HEK293 (cell line): Measurements from ENCODE around the gene KCNMB4.

Experiments
- CTCF ChIA-PET: fragments of 350-600 bp; formaldehyde crosslinking; extraction: SDS; loops from one replicate; lab custom pipeline; 2021; ENCODE audit warnings: antibody characterized with exemption; lab: Yijun Ruan, JAX
- POLR2A ChIA-PET: fragments of 300-600 bp; formaldehyde crosslinking; extraction: SDS; loops from one replicate; lab custom pipeline; 2020; ENCODE audit warnings: antibody characterized with exemption, inconsistent platforms; lab: Yijun Ruan, JAX
- H3K27ac ChIP-seq: fragments of 200-500 bp; sonication (Bioruptor generic); 2 replicates; pipeline ENCODE4 v1.5.1; 2014; ENCODE audit warnings: low read depth, low read length, control low read depth, inconsistent platforms; ENCODE audit errors: extremely low read depth
- H3K36me3 ChIP-seq, 2 experiments: fragments of 200-500 bp in 1 of 2; sonication (Bioruptor generic) in 1 of 2; 1 replicate in 1 of 2; 2 replicates in 1 of 2; pipeline ENCODE4 v1.5.1; 2014 to 2017; ENCODE audit warnings: inconsistent platforms in 2 of 2, low read length in 2 of 2; ENCODE audit not compliant: control insufficient read depth in 2 of 2, insufficient read depth in 1 of 2
- H3K4me1 ChIP-seq: fragments of 200-500 bp; sonication (Bioruptor generic); 2 replicates; pipeline ENCODE4 v1.5.1; 2014; ENCODE audit warnings: mild to moderate bottlenecking, low read length, inconsistent platforms; ENCODE audit not compliant: control insufficient read depth, insufficient read depth
- H3K4me3 ChIP-seq: 2 replicates; pipeline ENCODE4 v1.5.1; 2011; ENCODE audit warnings: low read depth, mild to moderate bottlenecking, control low read depth, low read length, moderate library complexity
- H3K9me3 ChIP-seq: fragments of 200-500 bp; sonication (Bioruptor generic); 2 replicates; pipeline ENCODE4 v1.5.1; 2014; ENCODE audit warnings: low read depth, low read length, inconsistent platforms; ENCODE audit not compliant: control insufficient read depth, insufficient read depth
- ATF2 ChIP-seq: fragments of 450-650 bp; formaldehyde crosslinking; IDR thresholded peaks from 2 replicates; pipeline ENCODE4 v1.5.1; 2016; ENCODE audit warnings: missing biosample characterization, missing genetic modification characterization, low read depth
- GLI4 ChIP-seq: fragments of 450-650 bp; formaldehyde crosslinking; IDR thresholded peaks from 2 replicates; pipeline ENCODE4 v1.5.1; 2016; ENCODE audit warnings: missing biosample characterization, missing genetic modification characterization
- INSM2 ChIP-seq: fragments of 450-650 bp; formaldehyde crosslinking; IDR thresholded peaks from 2 replicates; pipeline ENCODE4 v1.5.1; 2016; ENCODE audit warnings: missing biosample characterization, missing genetic modification characterization
- KLF1 ChIP-seq: fragments of 450-650 bp; formaldehyde crosslinking; IDR thresholded peaks from 2 replicates; pipeline ENCODE4 v1.5.1; 2016; ENCODE audit warnings: missing biosample characterization, missing genetic modification characterization
- MEIS1 ChIP-seq: sonication (generic); formaldehyde crosslinking; IDR thresholded peaks from 2 replicates; pipeline ENCODE4 v1.8.1; 2022; ENCODE audit warnings: missing genetic modification reagents, mild to moderate bottlenecking, borderline replicate concordance
- OSR2 ChIP-seq: fragments of 450-650 bp; formaldehyde crosslinking; IDR thresholded peaks from 2 replicates; pipeline ENCODE4 v1.5.1; 2016; ENCODE audit warnings: missing biosample characterization, missing genetic modification characterization
- SALL2 ChIP-seq: fragments of 450-650 bp; formaldehyde crosslinking; IDR thresholded peaks from 2 replicates; pipeline ENCODE4 v1.5.0; 2017; ENCODE audit warnings: missing biosample characterization, mild to moderate bottlenecking, missing genetic modification characterization, borderline replicate concordance
- SCRT1 ChIP-seq: fragments of 450-650 bp; formaldehyde crosslinking; IDR thresholded peaks from 2 replicates; pipeline ENCODE4 v1.5.1; 2016; ENCODE audit warnings: missing biosample characterization, missing genetic modification characterization, borderline replicate concordance
- SCRT2 ChIP-seq: fragments of 450-650 bp; formaldehyde crosslinking; IDR thresholded peaks from 2 replicates; pipeline ENCODE4 v1.5.1; 2016; ENCODE audit warnings: missing biosample characterization, missing genetic modification characterization
- ZIC2 ChIP-seq: fragments of 450-650 bp; formaldehyde crosslinking; IDR thresholded peaks from 2 replicates; pipeline ENCODE4 v1.5.1; 2016; ENCODE audit warnings: missing biosample characterization, missing genetic modification characterization
- ZNF148 ChIP-seq: fragments of 450-650 bp; formaldehyde crosslinking; IDR thresholded peaks from 2 replicates; pipeline ENCODE4 v1.5.0; 2017; ENCODE audit warnings: missing biosample characterization, missing genetic modification characterization, borderline replicate concordance
- ZNF221 ChIP-seq: fragments of 450-650 bp; formaldehyde crosslinking; IDR thresholded peaks from 2 replicates; pipeline ENCODE4 v1.5.1; 2017; ENCODE audit warnings: missing biosample characterization, missing genetic modification characterization, borderline replicate concordance
- ZNF23 ChIP-seq: fragments of 450-650 bp; formaldehyde crosslinking; IDR thresholded peaks from 2 replicates; pipeline ENCODE4 v1.5.1; 2016; ENCODE audit warnings: missing biosample characterization, missing genetic modification characterization, borderline replicate concordance
- ZNF302 ChIP-seq: fragments of 450-650 bp; formaldehyde crosslinking; IDR thresholded peaks from 2 replicates; pipeline ENCODE4 v1.5.1; 2016; ENCODE audit warnings: missing biosample characterization, missing genetic modification characterization, low read depth
- ZNF341 ChIP-seq: fragments of 450-650 bp; formaldehyde crosslinking; IDR thresholded peaks from 2 replicates; pipeline ENCODE4; 2016; ENCODE audit warnings: low read depth, missing biosample characterization, missing genetic modification characterization
- ZNF366 ChIP-seq: fragments of 450-650 bp; formaldehyde crosslinking; conservative IDR thresholded peaks from 2 replicates; pipeline ENCODE4 v1.5.1; 2016; ENCODE audit warnings: missing biosample characterization, missing genetic modification characterization
- ZNF558 ChIP-seq: fragments of 450-650 bp; formaldehyde crosslinking; IDR thresholded peaks from 2 replicates; pipeline ENCODE4 v1.5.1; 2016; ENCODE audit warnings: missing biosample characterization, missing genetic modification characterization
- ZNF600 ChIP-seq: fragments of 450-650 bp; formaldehyde crosslinking; IDR thresholded peaks from 2 replicates; pipeline ENCODE4 v1.5.1; 2016; ENCODE audit warnings: missing biosample characterization, missing genetic modification characterization
- ZNF707 ChIP-seq: fragments of 450-650 bp; formaldehyde crosslinking; IDR thresholded peaks from 2 replicates; pipeline ENCODE4 v1.5.1; 2016; ENCODE audit warnings: missing biosample characterization, missing genetic modification characterization
- ZSCAN23 ChIP-seq: fragments of 450-650 bp; formaldehyde crosslinking; IDR thresholded peaks from 2 replicates; pipeline ENCODE4 v1.5.1; 2016; ENCODE audit warnings: missing biosample characterization, missing genetic modification characterization
- TF ChIP-seq, protein P1 (sequence below): fragments of 450-650 bp; formaldehyde crosslinking; IDR thresholded peaks from 2 replicates; pipeline ENCODE4 v1.5.1; 2016; ENCODE audit warnings: missing biosample characterization, missing genetic modification characterization
- TF ChIP-seq, protein P2 (sequence below): fragments of 450-650 bp; formaldehyde crosslinking; IDR thresholded peaks from 2 replicates; pipeline ENCODE4 v1.5.1; 2016; ENCODE audit warnings: missing biosample characterization, missing genetic modification characterization

KCNMB4 gene

DNA sequence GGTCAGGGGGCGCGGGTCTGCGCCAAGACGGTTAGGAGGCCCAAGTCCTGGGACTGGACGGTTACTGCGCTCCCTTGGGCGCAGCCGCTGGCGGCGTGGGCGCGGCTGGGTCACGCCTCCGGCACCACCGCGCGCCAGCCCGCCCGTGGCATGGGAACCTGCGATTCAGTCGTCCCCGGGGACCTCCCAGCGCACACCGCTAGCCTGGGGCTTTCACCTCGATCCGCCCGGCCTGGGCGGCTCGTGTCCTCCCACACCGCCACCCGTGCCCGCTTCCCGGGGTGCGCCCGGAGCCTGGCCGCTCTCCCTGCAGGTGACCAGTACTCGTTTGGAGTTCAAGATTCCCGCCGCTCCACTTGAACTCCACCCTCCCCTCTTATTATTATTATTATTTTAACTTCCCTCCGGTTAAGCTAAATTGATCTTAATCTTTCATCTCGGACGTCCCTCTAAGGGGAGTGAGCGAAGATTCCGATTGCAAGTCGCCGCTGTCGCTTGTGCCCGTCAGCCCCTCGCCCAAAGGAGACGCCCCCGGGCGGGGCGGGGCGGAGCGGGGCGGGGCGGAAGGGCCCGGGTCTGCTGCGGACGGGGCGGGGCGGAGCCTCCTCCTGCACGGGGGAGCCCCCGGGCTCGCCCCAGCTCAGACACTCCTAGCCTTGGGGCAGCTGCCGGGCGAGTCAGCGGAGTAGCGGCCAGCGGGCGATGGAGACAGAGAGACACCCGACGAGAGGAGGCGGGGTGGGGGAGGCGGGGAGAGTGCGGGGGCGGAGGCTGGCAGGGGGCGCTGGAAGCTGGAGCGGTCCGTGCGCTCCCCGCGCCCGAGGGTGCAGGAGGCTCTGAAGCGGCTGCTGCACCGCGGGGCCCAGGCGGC is at the start of gene KCNMB4 (continued):
- no peak for TF ChIP-seq ZNF600 (tag by site-specific recombination)
- TF ChIP-seq KLF1 (tag by site-specific recombination): peak; percentile 86
- TF ChIP-seq SCRT2 (tag by site-specific recombination): no peak
- no peak for TF ChIP-seq ZNF148 (tag by site-specific recombination)
- TF ChIP-seq, all 188 proteins: peak for 36

- H3K36me3 ChIP-seq: peaks cover 0 to 5% of the 10 kb centered on the region in 2 experiments; a peak in 1 of 3 replicates
- no peak overlapping the region for H3K4me3 ChIP-seq
- no peaks in the 10 kb centered on the region for H3K4me1 ChIP-seq
- H3K27ac ChIP-seq: no peak overlapping the region
- H3K9me3 ChIP-seq: no peaks in the 10 kb centered on the region
- ChIA-PET POLR2A (no interaction called here), CTCF (interaction anchor here (0.5 kb wide), 1 partner anchor 162 kb away, joined by 3 read pairs; no protein-coding TSS in a partner anchor)
- TF ChIP-seq MEIS1 (no peak), SALL2 (tag by site-specific recombination) (no peak), ZNF221 (tag by site-specific recombination) (no peak), ATF2 (tag by site-specific recombination) (no peak), INSM2 (tag by site-specific recombination) (no peak), ZNF23 (tag by site-specific recombination) (no peak), ZNF341 (no peak), ZSCAN23 (tag by site-specific recombination) (no peak)
- TF ChIP-seq, protein P1, sequence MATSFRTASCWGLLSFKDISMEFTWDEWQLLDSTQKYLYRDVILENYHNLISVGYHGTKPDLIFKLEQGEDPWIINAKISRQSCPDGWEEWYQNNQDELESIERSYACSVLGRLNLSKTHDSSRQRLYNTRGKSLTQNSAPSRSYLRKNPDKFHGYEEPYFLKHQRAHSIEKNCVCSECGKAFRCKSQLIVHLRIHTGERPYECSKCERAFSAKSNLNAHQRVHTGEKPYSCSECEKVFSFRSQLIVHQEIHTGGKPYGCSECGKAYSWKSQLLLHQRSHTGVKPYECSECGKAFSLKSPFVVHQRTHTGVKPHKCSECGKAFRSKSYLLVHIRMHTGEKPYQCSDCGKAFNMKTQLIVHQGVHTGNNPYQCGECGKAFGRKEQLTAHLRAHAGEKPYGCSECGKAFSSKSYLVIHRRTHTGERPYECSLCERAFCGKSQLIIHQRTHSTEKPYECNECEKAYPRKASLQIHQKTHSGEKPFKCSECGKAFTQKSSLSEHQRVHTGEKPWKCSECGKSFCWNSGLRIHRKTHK (tag by site-specific recombination): no peak
- TF ChIP-seq, all 188 proteins: peak for 0
Observed at GRCh38 chr12:70317781-70318180, 48.3 kb upstream of the KCNMB4 start.

DNA sequence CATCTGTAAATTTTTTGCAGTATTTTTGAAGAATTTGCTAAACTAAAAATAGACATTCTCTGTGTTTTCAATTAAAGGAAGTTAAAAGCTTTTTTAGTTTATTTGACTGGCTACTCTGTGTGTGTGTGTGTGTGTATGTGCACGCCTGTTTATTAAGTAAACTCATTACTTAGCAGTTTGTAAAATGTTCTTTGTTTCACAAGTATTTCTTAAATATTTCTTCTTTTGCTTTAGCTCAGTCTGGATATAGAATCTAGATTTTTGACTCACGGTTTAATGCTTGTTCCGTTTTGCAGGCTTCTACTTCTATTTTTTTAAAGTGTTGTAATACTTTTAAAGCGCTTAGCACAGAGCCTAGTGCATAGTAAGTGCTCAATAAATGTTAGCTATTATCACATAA is 46.5 kb upstream of the KCNMB4 start:
- H3K4me1 ChIP-seq: no peaks in the 10 kb centered on the region
- no peak overlapping the region for H3K4me3 ChIP-seq
- no peak overlapping the region for H3K27ac ChIP-seq
- TF ChIP-seq SCRT2 (tag by site-specific recombination): no peak
- no peak for TF ChIP-seq ZNF707 (tag by site-specific recombination)
- TF ChIP-seq ZNF558 (tag by site-specific recombination): no peak
- TF ChIP-seq GLI4 (tag by site-specific recombination): no peak
- TF ChIP-seq SCRT1: no peak
- TF ChIP-seq ZIC2 (tag by site-specific recombination): no peak
- TF ChIP-seq, protein P2, sequence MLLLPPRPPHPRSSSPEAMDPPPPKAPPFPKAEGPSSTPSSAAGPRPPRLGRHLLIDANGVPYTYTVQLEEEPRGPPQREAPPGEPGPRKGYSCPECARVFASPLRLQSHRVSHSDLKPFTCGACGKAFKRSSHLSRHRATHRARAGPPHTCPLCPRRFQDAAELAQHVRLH: no peak
- TF ChIP-seq OSR2 (tag by site-specific recombination): no peak
- TF ChIP-seq ZNF302 (tag by site-specific recombination): no peak
- TF ChIP-seq ZNF366 (tag by site-specific recombination): no peak
- ChIA-PET POLR2A (no interaction called here), CTCF (interaction anchor here (1.2 kb wide), 1 partner anchor 11 kb away, joined by 3 read pairs; no protein-coding TSS in a partner anchor)
- H3K9me3 ChIP-seq: no peaks in the 10 kb centered on the region
- H3K36me3 ChIP-seq: peaks cover 0 to 12% of the 10 kb centered on the region in 2 experiments; a peak in 1 of 3 replicates
